ENCODE results near the gene ALDH1A3.

ALDH1A3 gene

DNA sequence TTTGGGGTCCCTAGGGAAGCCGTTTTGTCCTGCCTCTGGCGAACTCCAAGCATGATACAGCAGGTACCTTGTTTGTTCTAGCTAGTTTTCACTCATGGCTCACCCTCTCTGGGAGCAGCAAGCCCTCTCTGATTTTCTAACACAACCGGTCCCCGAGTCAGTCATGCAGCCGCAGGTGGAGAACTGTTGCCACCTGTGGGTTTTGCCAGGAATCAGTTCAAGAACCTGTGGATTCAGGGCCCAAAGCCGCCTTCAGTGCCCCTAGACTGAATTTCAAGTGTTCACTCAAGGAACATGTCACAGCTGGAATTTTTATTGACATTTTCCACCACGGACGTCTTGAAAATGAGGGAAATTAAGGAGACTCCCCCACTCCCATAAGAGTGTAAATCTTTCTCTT, 26.2 kb downstream of the ALDH1A3 start:
- TF ChIP-seq CSDC2 (CRISPR knock-in tag; IDR thresholded peaks at IDR 0.05) (no peak), BACH2 (CRISPR knock-in tag; IDR thresholded peaks at IDR 0.05; ENCODE audit: borderline replicate concordance) (no peak), OSR1 (CRISPR knock-in tag; IDR thresholded peaks at IDR 0.05) (no peak), ZNF8 (CRISPR knock-in tag; IDR thresholded peaks at IDR 0.05) (no peak), ISL1 (CRISPR knock-in tag; IDR thresholded peaks at IDR 0.05) (no peak), ESRRG (CRISPR knock-in tag; IDR thresholded peaks at IDR 0.05) (no peak), ZFP3 (CRISPR knock-in tag; IDR thresholded peaks at IDR 0.05) (no peak), PPARA (CRISPR knock-in tag; IDR thresholded peaks at IDR 0.05; ENCODE audit: borderline replicate concordance) (no peak), ZC3H10 (CRISPR knock-in tag; IDR thresholded peaks at IDR 0.05) (no peak), RARB (CRISPR knock-in tag; IDR thresholded peaks at IDR 0.05) (no peak), ARNTL (CRISPR knock-in tag; IDR thresholded peaks at IDR 0.05; ENCODE audit: borderline replicate concordance, low read depth) (no peak), TOX (CRISPR knock-in tag; IDR thresholded peaks at IDR 0.05; ENCODE audit: borderline replicate concordance) (no peak), SNAI2 (CRISPR knock-in tag; IDR thresholded peaks at IDR 0.05) (no peak), GLIS3 (CRISPR knock-in tag; IDR thresholded peaks at IDR 0.05) (no peak), ZNF70 (CRISPR knock-in tag; IDR thresholded peaks at IDR 0.05) (no peak), ZNF565 (CRISPR knock-in tag; conservative IDR thresholded peaks at IDR 0.05; ENCODE audit: low read depth) (no peak)
- TF ChIP-seq, protein P1, sequence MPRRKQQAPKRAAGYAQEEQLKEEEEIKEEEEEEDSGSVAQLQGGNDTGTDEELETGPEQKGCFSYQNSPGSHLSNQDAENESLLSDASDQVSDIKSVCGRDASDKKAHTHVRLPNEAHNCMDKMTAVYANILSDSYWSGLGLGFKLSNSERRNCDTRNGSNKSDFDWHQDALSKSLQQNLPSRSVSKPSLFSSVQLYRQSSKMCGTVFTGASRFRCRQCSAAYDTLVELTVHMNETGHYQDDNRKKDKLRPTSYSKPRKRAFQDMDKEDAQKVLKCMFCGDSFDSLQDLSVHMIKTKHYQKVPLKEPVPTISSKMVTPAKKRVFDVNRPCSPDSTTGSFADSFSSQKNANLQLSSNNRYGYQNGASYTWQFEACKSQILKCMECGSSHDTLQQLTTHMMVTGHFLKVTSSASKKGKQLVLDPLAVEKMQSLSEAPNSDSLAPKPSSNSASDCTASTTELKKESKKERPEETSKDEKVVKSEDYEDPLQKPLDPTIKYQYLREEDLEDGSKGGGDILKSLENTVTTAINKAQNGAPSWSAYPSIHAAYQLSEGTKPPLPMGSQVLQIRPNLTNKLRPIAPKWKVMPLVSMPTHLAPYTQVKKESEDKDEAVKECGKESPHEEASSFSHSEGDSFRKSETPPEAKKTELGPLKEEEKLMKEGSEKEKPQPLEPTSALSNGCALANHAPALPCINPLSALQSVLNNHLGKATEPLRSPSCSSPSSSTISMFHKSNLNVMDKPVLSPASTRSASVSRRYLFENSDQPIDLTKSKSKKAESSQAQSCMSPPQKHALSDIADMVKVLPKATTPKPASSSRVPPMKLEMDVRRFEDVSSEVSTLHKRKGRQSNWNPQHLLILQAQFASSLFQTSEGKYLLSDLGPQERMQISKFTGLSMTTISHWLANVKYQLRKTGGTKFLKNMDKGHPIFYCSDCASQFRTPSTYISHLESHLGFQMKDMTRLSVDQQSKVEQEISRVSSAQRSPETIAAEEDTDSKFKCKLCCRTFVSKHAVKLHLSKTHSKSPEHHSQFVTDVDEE (CRISPR knock-in tag; IDR thresholded peaks at IDR 0.05) = no peak
- TF ChIP-seq, protein P2, sequence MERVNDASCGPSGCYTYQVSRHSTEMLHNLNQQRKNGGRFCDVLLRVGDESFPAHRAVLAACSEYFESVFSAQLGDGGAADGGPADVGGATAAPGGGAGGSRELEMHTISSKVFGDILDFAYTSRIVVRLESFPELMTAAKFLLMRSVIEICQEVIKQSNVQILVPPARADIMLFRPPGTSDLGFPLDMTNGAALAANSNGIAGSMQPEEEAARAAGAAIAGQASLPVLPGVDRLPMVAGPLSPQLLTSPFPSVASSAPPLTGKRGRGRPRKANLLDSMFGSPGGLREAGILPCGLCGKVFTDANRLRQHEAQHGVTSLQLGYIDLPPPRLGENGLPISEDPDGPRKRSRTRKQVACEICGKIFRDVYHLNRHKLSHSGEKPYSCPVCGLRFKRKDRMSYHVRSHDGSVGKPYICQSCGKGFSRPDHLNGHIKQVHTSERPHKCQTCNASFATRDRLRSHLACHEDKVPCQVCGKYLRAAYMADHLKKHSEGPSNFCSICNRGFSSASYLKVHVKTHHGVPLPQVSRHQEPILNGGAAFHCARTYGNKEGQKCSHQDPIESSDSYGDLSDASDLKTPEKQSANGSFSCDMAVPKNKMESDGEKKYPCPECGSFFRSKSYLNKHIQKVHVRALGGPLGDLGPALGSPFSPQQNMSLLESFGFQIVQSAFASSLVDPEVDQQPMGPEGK (CRISPR knock-in tag; IDR thresholded peaks at IDR 0.05; ENCODE audit: borderline replicate concordance) = no peak
- TF ChIP-seq, protein P3, sequence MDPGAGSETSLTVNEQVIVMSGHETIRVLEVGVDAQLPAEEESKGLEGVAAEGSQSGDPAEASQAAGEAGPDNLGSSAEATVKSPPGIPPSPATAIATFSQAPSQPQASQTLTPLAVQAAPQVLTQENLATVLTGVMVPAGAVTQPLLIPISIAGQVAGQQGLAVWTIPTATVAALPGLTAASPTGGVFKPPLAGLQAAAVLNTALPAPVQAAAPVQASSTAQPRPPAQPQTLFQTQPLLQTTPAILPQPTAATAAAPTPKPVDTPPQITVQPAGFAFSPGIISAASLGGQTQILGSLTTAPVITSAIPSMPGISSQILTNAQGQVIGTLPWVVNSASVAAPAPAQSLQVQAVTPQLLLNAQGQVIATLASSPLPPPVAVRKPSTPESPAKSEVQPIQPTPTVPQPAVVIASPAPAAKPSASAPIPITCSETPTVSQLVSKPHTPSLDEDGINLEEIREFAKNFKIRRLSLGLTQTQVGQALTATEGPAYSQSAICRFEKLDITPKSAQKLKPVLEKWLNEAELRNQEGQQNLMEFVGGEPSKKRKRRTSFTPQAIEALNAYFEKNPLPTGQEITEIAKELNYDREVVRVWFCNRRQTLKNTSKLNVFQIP (CRISPR knock-in tag; IDR thresholded peaks at IDR 0.05; ENCODE audit: borderline replicate concordance, low read depth) = no peak
- TF ChIP-seq, protein P4, sequence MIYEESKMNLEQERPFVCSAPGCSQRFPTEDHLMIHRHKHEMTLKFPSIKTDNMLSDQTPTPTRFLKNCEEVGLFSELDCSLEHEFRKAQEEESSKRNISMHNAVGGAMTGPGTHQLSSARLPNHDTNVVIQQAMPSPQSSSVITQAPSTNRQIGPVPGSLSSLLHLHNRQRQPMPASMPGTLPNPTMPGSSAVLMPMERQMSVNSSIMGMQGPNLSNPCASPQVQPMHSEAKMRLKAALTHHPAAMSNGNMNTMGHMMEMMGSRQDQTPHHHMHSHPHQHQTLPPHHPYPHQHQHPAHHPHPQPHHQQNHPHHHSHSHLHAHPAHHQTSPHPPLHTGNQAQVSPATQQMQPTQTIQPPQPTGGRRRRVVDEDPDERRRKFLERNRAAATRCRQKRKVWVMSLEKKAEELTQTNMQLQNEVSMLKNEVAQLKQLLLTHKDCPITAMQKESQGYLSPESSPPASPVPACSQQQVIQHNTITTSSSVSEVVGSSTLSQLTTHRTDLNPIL (CRISPR knock-in tag; IDR thresholded peaks at IDR 0.05; ENCODE audit: low read depth) = no peak
- ATAC-seq = no peak

DNA sequence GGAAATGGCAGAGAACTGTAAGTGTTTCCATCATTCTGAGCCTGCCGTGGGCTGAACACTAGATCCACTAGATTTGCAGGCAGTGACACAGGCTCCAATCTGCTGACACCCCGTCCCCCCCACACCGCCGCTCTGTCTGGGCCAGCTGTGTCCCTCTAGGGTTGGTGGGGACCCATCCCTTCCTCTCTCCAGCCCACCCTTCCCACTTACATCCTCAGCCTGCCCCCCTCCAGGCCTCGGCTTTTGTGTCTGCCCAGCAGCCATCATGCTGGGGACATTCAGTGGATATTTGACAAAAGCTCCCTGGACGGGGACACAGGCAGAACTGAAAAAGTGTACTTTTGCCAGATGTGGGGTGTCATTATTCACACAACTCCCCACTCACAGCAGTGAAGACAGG, 28.8 kb downstream of the ALDH1A3 start:
- no peak for ATAC-seq
- TF ChIP-seq, protein P3 (CRISPR knock-in tag; IDR thresholded peaks at IDR 0.05; ENCODE audit: borderline replicate concordance, low read depth) = no peak
- TF ChIP-seq RARB (CRISPR knock-in tag; IDR thresholded peaks at IDR 0.05) = no peak
- TF ChIP-seq, protein P1 (CRISPR knock-in tag; IDR thresholded peaks at IDR 0.05) = no peak
- TF ChIP-seq ZC3H10 (CRISPR knock-in tag; IDR thresholded peaks at IDR 0.05) = no peak
- TF ChIP-seq ARNTL (CRISPR knock-in tag; IDR thresholded peaks at IDR 0.05; ENCODE audit: borderline replicate concordance, low read depth) = no peak
- no peak for TF ChIP-seq PPARA (CRISPR knock-in tag; IDR thresholded peaks at IDR 0.05; ENCODE audit: borderline replicate concordance)
- TF ChIP-seq ZFP3 (CRISPR knock-in tag; IDR thresholded peaks at IDR 0.05) = no peak
- TF ChIP-seq, protein P5, sequence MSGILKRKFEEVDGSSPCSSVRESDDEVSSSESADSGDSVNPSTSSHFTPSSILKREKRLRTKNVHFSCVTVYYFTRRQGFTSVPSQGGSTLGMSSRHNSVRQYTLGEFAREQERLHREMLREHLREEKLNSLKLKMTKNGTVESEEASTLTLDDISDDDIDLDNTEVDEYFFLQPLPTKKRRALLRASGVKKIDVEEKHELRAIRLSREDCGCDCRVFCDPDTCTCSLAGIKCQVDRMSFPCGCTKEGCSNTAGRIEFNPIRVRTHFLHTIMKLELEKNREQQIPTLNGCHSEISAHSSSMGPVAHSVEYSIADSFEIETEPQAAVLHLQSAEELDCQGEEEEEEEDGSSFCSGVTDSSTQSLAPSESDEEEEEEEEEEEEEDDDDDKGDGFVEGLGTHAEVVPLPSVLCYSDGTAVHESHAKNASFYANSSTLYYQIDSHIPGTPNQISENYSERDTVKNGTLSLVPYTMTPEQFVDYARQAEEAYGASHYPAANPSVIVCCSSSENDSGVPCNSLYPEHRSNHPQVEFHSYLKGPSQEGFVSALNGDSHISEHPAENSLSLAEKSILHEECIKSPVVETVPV (CRISPR knock-in tag; IDR thresholded peaks at IDR 0.05) = no peak
- no peak for TF ChIP-seq ESRRG (CRISPR knock-in tag; IDR thresholded peaks at IDR 0.05)
- TF ChIP-seq CSDC2 (CRISPR knock-in tag; IDR thresholded peaks at IDR 0.05) = no peak
- TF ChIP-seq, protein P4 (CRISPR knock-in tag; IDR thresholded peaks at IDR 0.05; ENCODE audit: low read depth) = no peak
- TF ChIP-seq TCF4 (CRISPR knock-in tag; IDR thresholded peaks at IDR 0.05; ENCODE audit: borderline replicate concordance) = no peak
- TF ChIP-seq GLIS3 (CRISPR knock-in tag; IDR thresholded peaks at IDR 0.05) = no peak
- TF ChIP-seq TOX (CRISPR knock-in tag; IDR thresholded peaks at IDR 0.05; ENCODE audit: borderline replicate concordance) = no peak
